Caco-2 (cell line): ENCODE results near the gene MINDY1. TPM values are rescaled to one million over a fixed set of nuclear protein-coding genes. Genes with fewer than 3 reads are reported as not detected.

Source experiments
- BruUV-seq: library from RNA; stranded (reverse); fragments of 400-500 nt; replicated peaks from 2 replicates; lab custom pipeline; 2021; lab: Mats Ljungman, UMichigan
- CTCF ChIA-PET: fragments of 300-600 bp; sonication (Branson Sonifier 250); formaldehyde crosslinking; loops from one replicate; lab custom pipeline; 2022; ENCODE audit warnings: antibody characterized with exemption; lab: Charles Lee
- POLR2A ChIA-PET: fragments of 300-600 bp; sonication (Branson Sonifier 250); formaldehyde crosslinking; loops from one replicate; lab custom pipeline; 2022; ENCODE audit warnings: antibody characterized with exemption; lab: Charles Lee
- DNase-seq, 2 experiments: peaks; one replicate each; pipeline versions ENCODE4 v3.0.0 to v3.0.0-alpha.2; 2020 to 2022
- H3K27me3 ChIP-seq: replicated peaks from 2 replicates; pipeline ENCODE4 v1.6.0; 2011; ENCODE audit warnings: low read length; ENCODE audit not compliant: control insufficient read depth, insufficient read depth
- H3K36me3 ChIP-seq: 2 replicates; pipeline ENCODE4 v1.5.1; 2011; ENCODE audit warnings: low read length; ENCODE audit not compliant: control insufficient read depth, insufficient read depth
- H3K4me1 ChIP-seq: fragments of 250-450 bp; sonication (Bioruptor Pico); 2 replicates; pipeline ENCODE4 v1.5.1; 2020; ENCODE audit warnings: mild to moderate bottlenecking
- H3K4me3 ChIP-seq: 2 replicates; pipeline ENCODE4 v1.5.1; 2011; ENCODE audit warnings: low read depth, mild to moderate bottlenecking, control low read depth, low read length
- H3K9me3 ChIP-seq: fragments of 250-450 bp; sonication (Bioruptor Pico); 2 replicates; pipeline ENCODE4 v1.5.1; 2020; ENCODE audit warnings: mild to moderate bottlenecking, moderate library complexity
- H3K27ac Mint-ChIP-seq: one replicate; pipeline ENCODE4 v1.8.0; 2022; ENCODE audit warnings: mixed read lengths; ENCODE audit not compliant: unreplicated experiment
- H3K27me3 Mint-ChIP-seq: one replicate; pipeline ENCODE4 v1.8.0; 2022; ENCODE audit warnings: mixed read lengths; ENCODE audit not compliant: insufficient read depth, unreplicated experiment
- H3K36me3 Mint-ChIP-seq: one replicate; pipeline ENCODE4 v1.8.0; 2022; ENCODE audit warnings: mild to moderate bottlenecking, mixed read lengths; ENCODE audit not compliant: insufficient read depth, unreplicated experiment
- H3K4me1 Mint-ChIP-seq: one replicate; pipeline ENCODE4 v1.8.0; 2022; ENCODE audit warnings: low read depth, mixed read lengths; ENCODE audit not compliant: unreplicated experiment
- H3K4me3 Mint-ChIP-seq: one replicate; pipeline ENCODE4 v1.8.0; 2022; ENCODE audit warnings: mild to moderate bottlenecking, moderate library complexity, mixed read lengths; ENCODE audit not compliant: unreplicated experiment
- H3K9me3 Mint-ChIP-seq: one replicate; pipeline ENCODE4 v1.8.0; 2022; ENCODE audit warnings: mixed read lengths; ENCODE audit not compliant: unreplicated experiment
- CTCF ChIP-seq, 2 experiments: fragments of 200-600 bp in 1 of 2; IDR thresholded peaks; 1 replicate in 1 of 2; 2 replicates in 1 of 2; pipeline versions ENCODE4 v1.5.1 to v1.8.0; 2011 to 2022; ENCODE audit warnings: antibody characterized with exemption in 1 of 2, control low read depth in 1 of 2, inconsistent platforms in 1 of 2, low read depth in 1 of 2, low read length in 1 of 2, mild to moderate bottlenecking in 1 of 2, moderate library complexity in 1 of 2; ENCODE audit not compliant: insufficient read depth in 1 of 2, severe bottlenecking in 1 of 2, unreplicated experiment in 1 of 2
- intact Hi-C: fragments of 100-400 bp; cut with micrococcal nuclease; formaldehyde crosslinking; loops from one replicate; pipeline ENCODE4 v1.10.0; 2022; ENCODE audit not compliant: unreplicated experiment
- total RNA-seq: library from RNA; stranded (reverse); gene quantifications from 2 replicates; pipeline ENCODE4 v1.2.3, GENCODE V29; 2022

Gene MINDY1
- total RNA-seq, 1 experiment from 2014 or later: 15.6 TPM

DNA sequence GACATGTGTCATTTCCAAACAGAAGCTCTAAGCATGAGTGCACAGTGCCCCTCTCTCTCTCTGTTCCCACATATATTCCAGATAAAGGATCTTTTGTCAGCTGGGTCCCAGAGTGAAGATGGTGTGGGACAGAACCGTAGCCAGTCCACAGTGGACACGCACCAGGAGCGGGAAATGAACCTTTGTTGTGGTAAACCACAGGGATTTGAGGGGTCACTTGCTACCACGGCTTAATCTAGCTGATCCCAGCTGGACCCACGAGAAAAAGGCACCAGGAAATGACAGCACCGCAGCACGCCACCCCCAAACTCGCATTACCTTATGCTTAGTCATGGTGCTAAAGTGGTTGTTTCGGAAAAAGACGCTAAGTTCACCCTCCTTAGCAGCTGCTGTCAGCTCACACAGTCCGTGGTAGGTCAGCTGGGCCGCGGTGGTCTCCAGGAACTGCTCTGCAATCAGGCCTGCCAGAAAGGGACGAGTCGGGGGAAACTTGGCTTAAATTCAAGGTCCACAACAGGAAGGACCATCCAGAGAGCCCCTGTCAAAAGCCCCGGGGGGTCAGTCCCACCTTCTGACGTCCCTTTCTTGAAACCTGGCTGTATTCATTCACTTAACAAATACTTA is 7.5 kb downstream of the MINDY1 start:
- intact Hi-C loops: no loop called here
- peaks cover 19% of the 10 kb centered on the region for H3K36me3 Mint-ChIP-seq
- H3K27me3 Mint-ChIP-seq: no peaks in the 10 kb centered on the region
- Histone ChIP-seq H3K27me3 (no peaks in the 10 kb centered on the region), H3K4me1 (peaks cover 13% of the 10 kb centered on the region; the same call in 1 of the 2 replicates), H3K36me3 (peaks cover 2% of the 10 kb centered on the region), H3K9me3 (no peaks in the 10 kb centered on the region), H3K4me3 (no peak overlapping the region)
- H3K4me3 Mint-ChIP-seq: no peak overlapping the region
- POLR2A ChIA-PET: interaction anchor here (0.9 to 1.1 kb wide), 2 partner anchors 18 to 28 kb away, joined by 4 to 5 read pairs; partner anchors contain the start of gene ANXA9
- no peaks in the 10 kb centered on the region for H3K9me3 Mint-ChIP-seq
- BruUV-seq: no TSS peak
- TF ChIP-seq CTCF (IDR thresholded peaks at IDR 0.05; ENCODE audit: insufficient read depth in 1 of 2, low read depth in 1 of 2, low read length in 1 of 2, severe bottlenecking in 1 of 2, unreplicated experiment in 1 of 2): no peak
- peaks cover 21% of the 10 kb centered on the region for H3K4me1 Mint-ChIP-seq
- CTCF ChIA-PET: interaction anchor here (1.5 kb wide), 1 partner anchor 18 kb away, joined by 4 read pairs; no protein-coding TSS in a partner anchor
- no peak overlapping the region for H3K27ac Mint-ChIP-seq
- no peak for DNase-seq

- no peak for TF ChIP-seq CTCF (IDR thresholded peaks at IDR 0.05; ENCODE audit: insufficient read depth in 1 of 2, low read depth in 1 of 2, low read length in 1 of 2, severe bottlenecking in 1 of 2, unreplicated experiment in 1 of 2)
- H3K4me1 Mint-ChIP-seq: peaks cover 20% of the 10 kb centered on the region
- no peak overlapping the region for H3K27ac Mint-ChIP-seq
- no peak for DNase-seq
- peaks cover 19% of the 10 kb centered on the region for H3K36me3 Mint-ChIP-seq
- peaks cover 11% of the 10 kb centered on the region; the same call in 1 of the 2 replicates for H3K4me1 ChIP-seq
- no peaks in the 10 kb centered on the region for H3K9me3 ChIP-seq
- intact Hi-C loops: no loop called here
- no peaks in the 10 kb centered on the region for H3K27me3 ChIP-seq
- H3K27me3 Mint-ChIP-seq: no peaks in the 10 kb centered on the region
- H3K4me3 ChIP-seq: no peak overlapping the region
- peaks cover 2% of the 10 kb centered on the region for H3K36me3 ChIP-seq
- no peaks in the 10 kb centered on the region for H3K9me3 Mint-ChIP-seq
- ChIA-PET POLR2A (no interaction called here), CTCF (interaction anchor here (1.1 to 5.0 kb wide), 2 partner anchors 8 to 436 kb away, joined by 3 to 50 read pairs; partner anchors contain the start of gene MINDY1)
- no peak overlapping the region for H3K4me3 Mint-ChIP-seq
- no TSS peak for BruUV-seq
Observed at GRCh38 chr1:150997949-150998348, 8.8 kb downstream of the MINDY1 start.

DNA sequence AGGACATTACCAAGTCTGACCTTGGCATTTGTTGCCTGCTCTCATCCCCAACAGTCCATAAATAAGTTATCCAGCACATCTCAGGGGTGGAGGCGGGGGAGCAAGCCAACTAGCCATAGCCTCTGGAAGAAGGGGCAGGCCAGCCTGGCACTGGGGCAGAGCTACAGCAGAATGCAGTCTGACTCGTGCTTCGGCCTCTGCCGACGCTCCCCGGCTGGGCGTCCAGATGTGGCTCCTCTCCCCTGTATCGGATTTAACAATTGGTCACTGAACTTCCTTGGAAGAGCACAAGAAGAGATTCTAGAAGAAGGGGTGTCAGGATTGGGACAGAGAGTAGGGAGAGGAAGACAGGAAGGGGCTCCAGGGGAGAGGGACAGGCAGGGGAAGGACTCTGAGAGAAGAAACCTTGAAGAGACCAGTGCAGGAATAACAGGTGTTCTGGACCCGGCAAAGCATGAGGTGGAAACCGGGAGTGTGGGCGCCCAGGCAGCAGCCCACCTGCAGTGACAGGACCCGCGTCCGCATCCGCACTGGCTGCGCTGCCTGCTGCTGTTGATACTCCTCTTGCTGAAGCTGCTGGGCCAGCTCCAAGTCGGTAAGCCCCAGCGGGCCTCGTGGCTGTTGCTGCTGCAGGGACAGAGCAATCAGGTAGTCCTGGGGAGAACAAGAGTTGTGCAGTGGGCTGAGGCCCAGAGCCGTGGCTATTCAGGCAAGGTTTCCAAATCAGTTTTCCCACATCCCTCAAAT is 9.4 kb downstream of the MINDY1 start:
- H3K4me3 ChIP-seq: no peak overlapping the region
- BruUV-seq: no TSS peak
- peaks cover 18% of the 10 kb centered on the region for H3K4me1 Mint-ChIP-seq
- TF ChIP-seq CTCF (IDR thresholded peaks at IDR 0.05; ENCODE audit: insufficient read depth in 1 of 2, low read depth in 1 of 2, low read length in 1 of 2, severe bottlenecking in 1 of 2, unreplicated experiment in 1 of 2): no peak
- no peaks in the 10 kb centered on the region for H3K27me3 Mint-ChIP-seq
- peaks cover 15% of the 10 kb centered on the region; the same call in 1 of the 2 replicates for H3K4me1 ChIP-seq
- H3K4me3 Mint-ChIP-seq: no peak overlapping the region
- H3K27me3 ChIP-seq: no peaks in the 10 kb centered on the region
- no peaks in the 10 kb centered on the region for H3K9me3 ChIP-seq
- no peaks in the 10 kb centered on the region for H3K9me3 Mint-ChIP-seq
- ChIA-PET POLR2A (interaction anchor here (0.6 kb wide), 1 partner anchor 9 kb away, joined by 3 read pairs; no protein-coding TSS in a partner anchor), CTCF (interaction anchor here (1.1 to 5.0 kb wide), 3 partner anchors 8 to 435 kb away, joined by 3 to 50 read pairs (median 3); partner anchors contain the start of gene MINDY1)
- H3K27ac Mint-ChIP-seq: no peak overlapping the region
- H3K36me3 ChIP-seq: peaks cover 2% of the 10 kb centered on the region
- intact Hi-C loops: no loop called here
- no peak for DNase-seq
- H3K36me3 Mint-ChIP-seq: peaks cover 20% of the 10 kb centered on the region
